H1 (cell line): ENCODE results near the gene VSIG10. TPM values are rescaled to one million over a fixed set of nuclear protein-coding genes. Genes with fewer than 3 reads are reported as not detected.

Source experiments
- CTCF ChIA-PET: fragments of 300-600 bp; sonication (Branson Sonifier 250); formaldehyde crosslinking; loops from one replicate; lab custom pipeline; 2021; ENCODE audit not compliant: partially characterized antibody; lab: Charles Lee
- POLR2A ChIA-PET: fragments of 300-600 bp; sonication (Branson Sonifier 250); formaldehyde crosslinking; loops from one replicate; lab custom pipeline; 2021; ENCODE audit warnings: inconsistent platforms; ENCODE audit not compliant: partially characterized antibody; lab: Charles Lee
- DNase-seq, 2 experiments: peaks; one replicate each; pipeline versions ENCODE4 v3.0.0 to v3.0.0-alpha.2; 2010 to 2022; ENCODE audit warnings: low spot score in 2 of 2, low read depth in 1 of 2, mixed read lengths in 1 of 2
- FAIRE-seq: peaks from 2 replicates; lab custom pipeline; 2011; peaks lifted over from hg19 to GRCh38; lab: Jason Lieb, UNC
- H2AFZ ChIP-seq: 2 replicates; pipeline ENCODE4 v1.8.1; 2012; ENCODE audit warnings: low read length, inconsistent platforms
- H2AK5ac ChIP-seq: 2 replicates; pipeline ENCODE4 v1.6.1; 2013; ENCODE audit warnings: low read depth, low read length
- H2BK120ac ChIP-seq: replicated peaks from 2 replicates; pipeline ENCODE3; 2013; ENCODE audit warnings: low read depth, low read length, inconsistent platforms
- H2BK12ac ChIP-seq: 2 replicates; pipeline ENCODE4 v1.6.1; 2013; ENCODE audit warnings: low read depth, low read length
- H2BK15ac ChIP-seq: 2 replicates; pipeline ENCODE4 v1.6.1; 2013; ENCODE audit warnings: low read length
- H2BK20ac ChIP-seq: 2 replicates; pipeline ENCODE4 v1.6.1; 2013; ENCODE audit warnings: low read length
- H2BK5ac ChIP-seq: 2 replicates; pipeline ENCODE4 v1.6.1; 2013; ENCODE audit warnings: low read depth, low read length
- H3K14ac ChIP-seq: 2 replicates; pipeline ENCODE4 v1.6.1; 2013; ENCODE audit warnings: inconsistent platforms; ENCODE audit not compliant: insufficient read length
- H3K18ac ChIP-seq: 2 replicates; pipeline ENCODE4 v1.6.1; 2013; ENCODE audit warnings: low read length; ENCODE audit errors: extremely low read depth
- H3K23ac ChIP-seq: 2 replicates; pipeline ENCODE4 v1.6.1; 2013; ENCODE audit warnings: inconsistent platforms; ENCODE audit not compliant: insufficient read length
- H3K23me2 ChIP-seq: 2 replicates; pipeline ENCODE4 v1.6.1; 2013; ENCODE audit warnings: low read depth, low read length
- H3K27ac ChIP-seq: 2 replicates; pipeline ENCODE4 v1.6.1; 2011; ENCODE audit warnings: low read depth, low read length, inconsistent platforms
- H3K27me3 ChIP-seq, 4 experiments: replicated peaks in 1 of 4; 1 replicate in 1 of 4; 2 replicates in 3 of 4; pipeline versions ENCODE4 v1.6.1 to v1.8.1; 2011 to 2013; ENCODE audit warnings: low read length in 3 of 4, mild to moderate bottlenecking in 3 of 4, inconsistent platforms in 2 of 4, mixed read lengths in 2 of 4, moderate library complexity in 1 of 4; ENCODE audit not compliant: control insufficient read depth in 3 of 4, insufficient read depth in 3 of 4; ENCODE audit errors: extremely low read depth in 1 of 4
- H3K36me3 ChIP-seq, 4 experiments: 2 replicates each; pipeline versions ENCODE4 v1.6.1 to v1.8.1; 2011 to 2013; ENCODE audit warnings: mild to moderate bottlenecking in 4 of 4, low read length in 3 of 4, moderate library complexity in 2 of 4, control low read depth in 1 of 4, inconsistent platforms in 1 of 4; ENCODE audit not compliant: insufficient read depth in 4 of 4, control insufficient read depth in 2 of 4
- H3K4ac ChIP-seq: replicated peaks from 2 replicates; pipeline ENCODE3; 2013; ENCODE audit warnings: low read length, low read depth, mixed read lengths, inconsistent platforms; ENCODE audit not compliant: insufficient read length
- H3K4me1 ChIP-seq, 4 experiments: replicated peaks in 1 of 4; 1 replicate in 1 of 4; 2 replicates in 3 of 4; pipeline versions ENCODE4 v1.6.1 to v1.8.1; 2011 to 2013; ENCODE audit warnings: low read length in 3 of 4, inconsistent platforms in 2 of 4, mixed read lengths in 1 of 4; ENCODE audit not compliant: insufficient read depth in 4 of 4, control insufficient read depth in 3 of 4
- H3K4me2 ChIP-seq, 2 experiments: 2 replicates each; pipeline versions ENCODE4 v1.6.1 to v1.8.1; 2011 to 2013; ENCODE audit warnings: low read depth in 2 of 2, low read length in 2 of 2, control low read depth in 1 of 2, inconsistent platforms in 1 of 2, mild to moderate bottlenecking in 1 of 2; ENCODE audit not compliant: insufficient read depth in 1 of 2
- H3K4me3 ChIP-seq, 4 experiments: fragments of 200-600, 300-600 bp in 1 of 4; sonication (generic), shearing (Covaris generic), sonication (Bioruptor Twin) in 1 of 4; 2 replicates each; pipeline versions ENCODE4 v1.5.1 to v1.8.1; 2011 to 2016; ENCODE audit warnings: low read length in 4 of 4, low read depth in 3 of 4, control low read depth in 2 of 4, inconsistent platforms in 2 of 4, mild to moderate bottlenecking in 2 of 4, mixed read lengths in 1 of 4, moderate library complexity in 1 of 4; ENCODE audit not compliant: insufficient read depth in 2 of 4; ENCODE audit errors: extremely low read depth in 1 of 4
- H3K56ac ChIP-seq: replicated peaks from 2 replicates; pipeline ENCODE3; 2013; ENCODE audit warnings: low read depth, mild to moderate bottlenecking, mixed read lengths, low read length, inconsistent platforms; ENCODE audit not compliant: insufficient read length
- H3K79me1 ChIP-seq: 2 replicates; pipeline ENCODE4 v1.6.1; 2013; ENCODE audit warnings: low read depth, low read length, control low read depth
- H3K79me2 ChIP-seq, 2 experiments: 2 replicates each; pipeline versions ENCODE4 v1.6.1 to v1.8.1; 2012 to 2013; ENCODE audit warnings: low read length in 2 of 2, mild to moderate bottlenecking in 2 of 2, inconsistent platforms in 1 of 2; ENCODE audit not compliant: insufficient read depth in 2 of 2, control insufficient read depth in 1 of 2
- H3K9ac ChIP-seq, 4 experiments: replicated peaks in 1 of 4; 1 replicate in 1 of 4; 2 replicates in 3 of 4; pipeline versions ENCODE4 v1.6.1 to v1.8.1; 2011 to 2013; ENCODE audit warnings: low read depth in 3 of 4, low read length in 3 of 4, control low read depth in 2 of 4, mild to moderate bottlenecking in 2 of 4, moderate library complexity in 2 of 4, inconsistent platforms in 1 of 4; ENCODE audit errors: extremely low read depth in 1 of 4
- H3K9me3 ChIP-seq, 2 experiments: 2 replicates each; pipeline versions ENCODE4 v1.6.1 to v1.8.1; 2012 to 2013; ENCODE audit warnings: mild to moderate bottlenecking in 2 of 2, moderate library complexity in 2 of 2, control low read depth in 1 of 2, inconsistent platforms in 1 of 2, low read depth in 1 of 2, low read length in 1 of 2, mixed read lengths in 1 of 2; ENCODE audit not compliant: insufficient read depth in 2 of 2
- H4K20me1 ChIP-seq, 2 experiments: replicated peaks in 1 of 2; 2 replicates each; pipeline versions ENCODE3 to v1.8.1; 2011 to 2013; ENCODE audit warnings: inconsistent platforms in 2 of 2, low read length in 2 of 2, mild to moderate bottlenecking in 1 of 2; ENCODE audit not compliant: insufficient read depth in 2 of 2, control insufficient read depth in 1 of 2
- H4K5ac ChIP-seq: 2 replicates; pipeline ENCODE4 v1.6.1; 2013; ENCODE audit warnings: low read length, low read depth, mixed read lengths, inconsistent platforms; ENCODE audit not compliant: insufficient read length
- H4K8ac ChIP-seq: 2 replicates; pipeline ENCODE4 v1.8.0; 2013; ENCODE audit warnings: mild to moderate bottlenecking, moderate library complexity, low read length, inconsistent platforms; ENCODE audit not compliant: insufficient read depth; ENCODE audit errors: extremely low read depth
- H4K91ac ChIP-seq: replicated peaks from 2 replicates; pipeline ENCODE3; 2013; ENCODE audit warnings: low read length, mixed read lengths, inconsistent platforms; ENCODE audit not compliant: insufficient read length
- BCL11A ChIP-seq, 2 experiments: IDR thresholded peaks; one replicate each; pipeline ENCODE4 v1.6.1; 2011; ENCODE audit warnings: low read depth in 2 of 2, low read length in 2 of 2, mild to moderate bottlenecking in 2 of 2
- EGR1 ChIP-seq: IDR thresholded peaks from 2 replicates; pipeline ENCODE4 v1.6.1; 2011; ENCODE audit warnings: low read depth, low read length, borderline replicate concordance
- NRF1 ChIP-seq: IDR thresholded peaks from 2 replicates; pipeline ENCODE4 v1.6.1; 2011; ENCODE audit warnings: mild to moderate bottlenecking, low read depth, low read length, improper control_type of control experiment
- TCF12 ChIP-seq: IDR thresholded peaks from 2 replicates; pipeline ENCODE4 v1.6.1; 2011; ENCODE audit warnings: low read depth, mild to moderate bottlenecking, low read length
- WGBS, 2 experiments: shearing (Covaris generic) in 1 of 2; methylation state at CpG; one replicate each; pipeline versions ENCODE4 v1.1.6 to v1.1.7; 2013 to 2015; ENCODE audit warnings: low lambda C conversion rate in 2 of 2, mixed read lengths in 2 of 2, inconsistent platforms in 1 of 2, low coverage in 1 of 2, missing lambda C conversion rate in 1 of 2; ENCODE audit not compliant: insufficient replicate concordance in 2 of 2, insufficient coverage in 1 of 2, insufficient read length in 1 of 2; ENCODE audit errors: extremely low coverage in 1 of 2, missing lambda C conversion rate in 1 of 2; 5-methylcytosine and 5-hydroxymethylcytosine counted together
- polyA plus RNA-seq, 7 experiments: library from polyadenylated mRNA; depleted of rRNA in 3 of 7; stranded (reverse) in 5 of 7; unstranded in 2 of 7; fragments of >200 nt in 5 of 7; fragments of 200-250 nt in 2 of 7; gene quantifications; 1 replicate in 5 of 7; 2 replicates in 1 of 7; 4 replicates in 1 of 7; pipeline versions ENCODE4 v1.2.1 to v1.2.3, GENCODE V29; 2011 to 2013; ENCODE audit warnings: missing spikeins in 2 of 7, mixed read lengths in 2 of 7
- total RNA-seq: library from RNA; stranded (reverse); fragmentation: NEBNext Ultra II Directional; extraction: Animal tissue kit (Norgen Biotek cat#: 25700); gene quantifications from 2 replicates; pipeline ENCODE4 v1.2.1, GENCODE V29; 2021

Gene VSIG10
- total and polyA plus RNA-seq, 2 of the 8 experiments (the other 6 are each of a cell fraction or from before 2014, with no cell fraction given) = 34.4 to 93.6 TPM

- ChIA-PET CTCF (interaction anchor here (0.6 to 4.3 kb wide), 11 partner anchors 11 to 1535 kb away, joined by 3 to 22 read pairs (median 4); no protein-coding TSS in a partner anchor), POLR2A (interaction anchor here (1.2 to 12.8 kb wide), 5 partner anchors 13 to 161 kb away, joined by 3 to 113 read pairs (median 17); partner anchors contain the start of gene RFC5)
- H3K9me3 ChIP-seq = no peaks in the 10 kb centered on the region
- FAIRE-seq = no peak
- H3K27me3 ChIP-seq = no peaks in the 10 kb centered on the region
- peaks cover 0 to 5% of the 10 kb centered on the region in 2 experiments for H4K20me1 ChIP-seq
- no peak overlapping the region for H3K4ac ChIP-seq
- H3K23ac ChIP-seq = no peak overlapping the region
- H3K23me2 ChIP-seq = no peaks in the 10 kb centered on the region
- no peak overlapping the region for H2BK12ac ChIP-seq
- no peak overlapping the region for H2BK120ac ChIP-seq
- no peak overlapping the region for H3K9ac ChIP-seq
- H2AK5ac ChIP-seq = no peak overlapping the region
- H2BK5ac ChIP-seq = no peak overlapping the region
- no peak overlapping the region for H2BK15ac ChIP-seq
- no peak overlapping the region for H4K91ac ChIP-seq
- no peaks in the 10 kb centered on the region; the same call in 1 of the 2 replicates for H3K79me1 ChIP-seq
- 87% methylated on average over 5 of the region's 5 CpGs; no CpG with 5 or more reads in 1 of the 2 experiments for WGBS, 2 experiments
- no peaks in the 10 kb centered on the region for H3K79me2 ChIP-seq
- H4K8ac ChIP-seq = no peak overlapping the region
- no peaks in the 10 kb centered on the region; a peak in 1 of 7 replicates for H3K4me1 ChIP-seq
- no peak for DNase-seq
- no peak overlapping the region for H3K14ac ChIP-seq
- no peak overlapping the region for H4K5ac ChIP-seq
- H3K56ac ChIP-seq = no peak overlapping the region
- no peak overlapping the region for H2AFZ ChIP-seq
- H3K27ac ChIP-seq = no peak overlapping the region
- H2BK20ac ChIP-seq = no peak overlapping the region
- no peak overlapping the region for H3K18ac ChIP-seq
- H3K36me3 ChIP-seq = peaks cover 32 to 86% (median 64%) of the 10 kb centered on the region in 4 experiments
- H3K4me3 ChIP-seq = no peak overlapping the region
- no peak overlapping the region for H3K4me2 ChIP-seq
- TF ChIP-seq NRF1 (no peak), TCF12 (no peak), BCL11A (IDR thresholded peaks at IDR 0.05; ENCODE audit: low read depth in 2 of 2, low read length in 2 of 2) (no peak), EGR1 (no peak)
Observed at GRCh38 chr12:118033323-118033722, 70.5 kb downstream of the VSIG10 start.
